ENCODE measurements around the gene CEP170B.
A peak's percentile ranks its signal among the peaks of the same experiment; 100 is the strongest.
"Not testable (repeated sequence)": the region's sequence is repeated elsewhere in the genome, so short reads cannot be mapped to it uniquely, and the experiment has no call there.

CEP170B gene

GRCh38 chr14:104827177-104828055, 37.7 kb upstream of the CEP170B start:
- peak overlapping the region; percentile 47 for H3K4me3 ChIP-seq (ENCODE audit: low read length, poor library complexity, severe bottlenecking)
- H2AFZ ChIP-seq (ENCODE audit: low read length), result peak overlapping the region; percentile 69
- H3K4me1 ChIP-seq (ENCODE audit: insufficient read depth, low read length, poor library complexity, severe bottlenecking), result peaks cover 8% of the 10 kb centered on the region
- no peaks in the 10 kb centered on the region for H3K9me2 ChIP-seq (replicated peaks; ENCODE audit: low read depth, low read length)
- no peaks in the 10 kb centered on the region for H3K27me3 ChIP-seq (ENCODE audit: insufficient read depth, low read length, poor library complexity, severe bottlenecking)
- peak overlapping the region; percentile 58 for H3K4me2 ChIP-seq (ENCODE audit: low read depth, low read length, poor library complexity, severe bottlenecking)
- H3K36me3 ChIP-seq (ENCODE audit: insufficient read depth, low read length), result no peaks in the 10 kb centered on the region
- TF ChIP-seq CTCF (conservative IDR thresholded peaks at IDR 0.05; ENCODE audit: low read length) (peak; percentile 56), EZH2phosphoT487 (IDR thresholded peaks at IDR 0.05; ENCODE audit: borderline replicate concordance) (no peak)
- no peaks in the 10 kb centered on the region for H3K79me2 ChIP-seq (ENCODE audit: insufficient read depth, low read length)
- no peaks in the 10 kb centered on the region for H4K20me1 ChIP-seq (ENCODE audit: insufficient read depth, low read length, poor library complexity, severe bottlenecking)
- H3F3A ChIP-seq (ENCODE audit: low read depth), result no peaks in the 10 kb centered on the region
- H3K9me3 ChIP-seq (ENCODE audit: insufficient read depth, low read depth, low read length), result no peaks in the 10 kb centered on the region
- H3K9ac ChIP-seq (ENCODE audit: low read depth, low read length, poor library complexity, severe bottlenecking), result no peak overlapping the region

- no peaks in the 10 kb centered on the region for H3F3A ChIP-seq (ENCODE audit: low read depth)
- no peak overlapping the region for H3K4me3 ChIP-seq (ENCODE audit: low read length, poor library complexity, severe bottlenecking)
- no peaks in the 10 kb centered on the region for H4K20me1 ChIP-seq (ENCODE audit: insufficient read depth, low read length, poor library complexity, severe bottlenecking)
- H3K9me2 ChIP-seq (replicated peaks; ENCODE audit: low read depth, low read length), result no peaks in the 10 kb centered on the region
- H3K27me3 ChIP-seq (ENCODE audit: insufficient read depth, low read length, poor library complexity, severe bottlenecking), result no peaks in the 10 kb centered on the region
- peaks cover 8% of the 10 kb centered on the region for H3K4me1 ChIP-seq (ENCODE audit: insufficient read depth, low read length, poor library complexity, severe bottlenecking)
- H3K4me2 ChIP-seq (ENCODE audit: low read depth, low read length, poor library complexity, severe bottlenecking), result no peak overlapping the region
- H2AFZ ChIP-seq (ENCODE audit: low read length), result no peak overlapping the region
- TF ChIP-seq CTCF (conservative IDR thresholded peaks at IDR 0.05; ENCODE audit: low read length) (no peak), EZH2phosphoT487 (IDR thresholded peaks at IDR 0.05; ENCODE audit: borderline replicate concordance) (no peak)
- H3K36me3 ChIP-seq (ENCODE audit: insufficient read depth, low read length), result no peaks in the 10 kb centered on the region
- H3K9me3 ChIP-seq (ENCODE audit: insufficient read depth, low read depth, low read length), result no peaks in the 10 kb centered on the region
- H3K79me2 ChIP-seq (ENCODE audit: insufficient read depth, low read length), result no peaks in the 10 kb centered on the region
- no peak overlapping the region for H3K9ac ChIP-seq (ENCODE audit: low read depth, low read length, poor library complexity, severe bottlenecking)
These were observed 34.3 kb upstream of the CEP170B start for GRCh38 chr14:104830781-104831180.

GRCh38 chr14:104836171-104836935, 28.7 kb upstream of the CEP170B start:
- H3F3A ChIP-seq (ENCODE audit: low read depth), result not testable (repeated sequence)

More at GRCh38 chr14:104836171-104836935, 28.7 kb upstream of the CEP170B start:
- H3K4me1 ChIP-seq (ENCODE audit: insufficient read depth, low read length, poor library complexity, severe bottlenecking); H3K36me3 ChIP-seq (ENCODE audit: insufficient read depth, low read length); H4K20me1 ChIP-seq (ENCODE audit: insufficient read depth, low read length, poor library complexity, severe bottlenecking); H3K4me3 ChIP-seq (ENCODE audit: low read length, poor library complexity, severe bottlenecking); H3K9me3 ChIP-seq (ENCODE audit: insufficient read depth, low read depth, low read length); H3K4me2 ChIP-seq (ENCODE audit: low read depth, low read length, poor library complexity, severe bottlenecking); H3K27me3 ChIP-seq (ENCODE audit: insufficient read depth, low read length, poor library complexity, severe bottlenecking); H3K9me2 ChIP-seq (replicated peaks; ENCODE audit: low read depth, low read length); H2AFZ ChIP-seq (ENCODE audit: low read length); H3K79me2 ChIP-seq (ENCODE audit: insufficient read depth, low read length); H3K9ac ChIP-seq (ENCODE audit: low read depth, low read length, poor library complexity, severe bottlenecking): not testable (repeated sequence)

All from Loucy (cell line).